Natural killer cell (primary cell): Measurements from ENCODE around the gene TBX5. TPM values are rescaled to one million over a fixed set of nuclear protein-coding genes. Genes with fewer than 3 reads are reported as not detected.

Experiments used
- ATAC-seq, 3 donors: fragments of 150-1000 bp in 2 of 3; fragments of 200-7000 bp in 1 of 3; cut with Tn5 transposase; 1 replicate in 1 of 3; 2 replicates in 2 of 3; pipeline ENCODE4 v1.10.0; 2021; ENCODE audit warnings: mild to moderate bottlenecking in 2 of 3, moderate library complexity in 2 of 3
- DNase-seq, 2 donors: peaks; one replicate each; pipeline versions ENCODE4 v3.0.0 to v3.0.0-alpha.2; 2013 to 2021; ENCODE audit warnings: mixed read lengths in 1 of 2
- H3K27ac ChIP-seq: one replicate; pipeline ENCODE4 v1.5.1; 2013; ENCODE audit warnings: mild to moderate bottlenecking, low read length
- H3K27me3 ChIP-seq: one replicate; pipeline ENCODE4 v1.6.1; 2013; ENCODE audit warnings: low read length; ENCODE audit not compliant: control insufficient read depth, insufficient read depth
- H3K36me3 ChIP-seq: one replicate; pipeline ENCODE4 v1.6.1; 2013; ENCODE audit warnings: low read length; ENCODE audit not compliant: control insufficient read depth, insufficient read depth
- H3K4me1 ChIP-seq: one replicate; pipeline ENCODE4 v1.6.1; 2013; ENCODE audit warnings: low read length; ENCODE audit not compliant: control insufficient read depth, insufficient read depth
- H3K4me3 ChIP-seq: one replicate; pipeline ENCODE4 v1.5.1; 2013; ENCODE audit warnings: low read length
- H3K9me3 ChIP-seq: one replicate; pipeline ENCODE4 v1.6.1; 2013; ENCODE audit warnings: low read length; ENCODE audit not compliant: control insufficient read depth, insufficient read depth
- H3K27ac Mint-ChIP-seq, 2 donors: one replicate each; pipeline ENCODE4 v1.8.0; 2022; ENCODE audit warnings: mild to moderate bottlenecking in 2 of 2, mixed read lengths in 2 of 2, moderate library complexity in 1 of 2
- H3K27me3 Mint-ChIP-seq, 2 donors: one replicate each; pipeline ENCODE4 v1.8.0; 2022; ENCODE audit warnings: low read depth in 2 of 2, mixed read lengths in 2 of 2
- H3K36me3 Mint-ChIP-seq: one replicate; pipeline ENCODE4 v1.8.0; 2022; ENCODE audit warnings: mixed read lengths
- H3K4me1 Mint-ChIP-seq, 2 donors: one replicate each; pipeline ENCODE4 v1.8.0; 2022; ENCODE audit warnings: mixed read lengths in 2 of 2
- H3K4me3 Mint-ChIP-seq: one replicate; pipeline ENCODE4 v1.8.0; 2022; ENCODE audit warnings: mild to moderate bottlenecking, moderate library complexity, mixed read lengths
- H3K9me3 Mint-ChIP-seq, 2 donors: one replicate each; pipeline ENCODE4 v1.8.0; 2022; ENCODE audit warnings: mixed read lengths in 2 of 2
- CTCF ChIP-seq: fragments of 200-600 bp; IDR thresholded peaks from one replicate; pipeline ENCODE4 v1.8.0; 2022; ENCODE audit warnings: antibody characterized with exemption
- WGBS: methylation state at CpG from one replicate; pipeline ENCODE4 v1.1.7; 2013; ENCODE audit warnings: missing lambda C conversion rate; ENCODE audit not compliant: insufficient coverage; 5-methylcytosine and 5-hydroxymethylcytosine counted together
- intact Hi-C: fragments of 100-400 bp; cut with micrococcal nuclease; formaldehyde crosslinking; loops from one replicate; pipeline ENCODE4 v1.14.2; 2022
- total RNA-seq, 4 donors: library from RNA; stranded (reverse); fragments of 120-200 nt in 1 of 4; gene quantifications; one replicate each; pipeline versions ENCODE4 v1.2.3 to v1.2.4, GENCODE V29; 2013 to 2022

TBX5 gene
- total RNA-seq, 3 donors from 2014 or later (not counting 1 experiment from before 2014, with no cell fraction given): not detected

DNA sequence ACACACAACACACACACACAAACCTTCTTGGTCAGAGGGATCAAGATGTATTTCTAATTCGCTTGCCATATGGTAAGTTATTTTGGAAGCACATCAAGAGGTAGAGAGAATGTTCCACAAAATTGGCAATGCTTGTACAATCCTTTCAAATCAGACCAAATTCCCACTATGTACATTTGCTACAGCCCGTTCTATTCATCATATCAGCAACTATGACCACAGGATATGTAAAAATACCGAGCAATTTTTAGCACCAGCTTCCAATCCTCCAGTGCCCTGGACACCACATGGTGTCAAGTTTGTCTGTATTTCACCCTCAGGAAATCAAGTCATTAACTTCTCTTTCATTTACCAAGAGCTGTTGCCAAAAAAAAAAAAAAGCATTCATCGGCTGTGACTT lies 21.2 kb downstream of the TBX5 start:
- no peak overlapping the region for H3K4me3 Mint-ChIP-seq
- H3K9me3 Mint-ChIP-seq: peaks cover 0 to 2% of the 10 kb centered on the region in 2 donors
- Histone ChIP-seq H3K36me3 (no peaks in the 10 kb centered on the region), H3K4me1 (no peaks in the 10 kb centered on the region), H3K27ac (no peak overlapping the region), H3K4me3 (no peak overlapping the region), H3K9me3 (no peaks in the 10 kb centered on the region), H3K27me3 (no peaks in the 10 kb centered on the region)
- H3K27ac Mint-ChIP-seq: no peak overlapping the region
- intact Hi-C loops: no loop called here
- TF ChIP-seq CTCF: no peak
- H3K27me3 Mint-ChIP-seq: peaks cover 9% of the 10 kb centered on the region in 2 donors
- H3K4me1 Mint-ChIP-seq: no peaks in the 10 kb centered on the region
- DNase-seq (no peak), ATAC-seq (no peak)
- H3K36me3 Mint-ChIP-seq: no peaks in the 10 kb centered on the region
- WGBS: 76% methylated on average over 4 of the region's 4 CpGs

DNA sequence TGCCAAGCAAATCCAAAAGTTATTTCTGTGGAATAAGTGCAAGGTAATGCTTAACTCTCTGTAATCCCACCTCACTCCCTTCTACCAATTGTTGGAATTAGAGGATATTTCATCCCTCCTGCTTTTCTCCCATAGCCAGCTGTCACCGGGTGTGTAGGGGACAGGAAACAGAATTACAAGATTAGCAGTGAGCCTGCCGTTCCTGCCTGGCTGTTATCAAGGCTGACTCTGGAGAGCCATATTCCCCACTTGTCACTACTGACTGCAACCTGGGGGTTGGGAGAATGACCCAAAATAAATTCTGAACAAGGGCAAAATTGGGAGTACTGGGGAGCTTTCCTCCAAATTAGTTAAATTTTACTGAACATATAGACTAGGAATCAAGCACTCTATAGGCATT lies 24.8 kb downstream of the TBX5 start:
- WGBS: 26% methylated on average over 2 of the region's 2 CpGs
- no peaks in the 10 kb centered on the region for H3K36me3 Mint-ChIP-seq

GRCh38 chr12:114371733-114372132 lies 34.2 kb downstream of the TBX5 start:
- no peak overlapping the region for H3K27ac Mint-ChIP-seq
- peaks cover 6 to 8% of the 10 kb centered on the region in 2 donors for H3K27me3 Mint-ChIP-seq

More for the DNA sequence above, 24.8 kb downstream of the TBX5 start:
- no peak for TF ChIP-seq CTCF
- H3K4me1 Mint-ChIP-seq: no peaks in the 10 kb centered on the region
- Histone ChIP-seq H3K4me3 (no peak overlapping the region), H3K4me1 (no peaks in the 10 kb centered on the region), H3K36me3 (no peaks in the 10 kb centered on the region), H3K27me3 (no peaks in the 10 kb centered on the region), H3K27ac (no peak overlapping the region), H3K9me3 (no peaks in the 10 kb centered on the region)
- peaks cover 10 to 11% of the 10 kb centered on the region in 2 donors for H3K27me3 Mint-ChIP-seq
- no peak for ATAC-seq
- H3K27ac Mint-ChIP-seq: no peak overlapping the region
- no peak overlapping the region for H3K4me3 Mint-ChIP-seq
- DNase-seq: no peak
- intact Hi-C loops: no loop called here
- H3K9me3 Mint-ChIP-seq: peaks cover 0 to 2% of the 10 kb centered on the region in 2 donors

More at GRCh38 chr12:114371733-114372132, 34.2 kb downstream of the TBX5 start:
- 53% methylated on average over 4 of the region's 7 CpGs for WGBS
- no peak for ATAC-seq
- Mint-ChIP-seq H3K4me3 (no peak overlapping the region), H3K4me1 (no peaks in the 10 kb centered on the region), H3K36me3 (no peaks in the 10 kb centered on the region), H3K9me3 (peaks cover 0 to 2% of the 10 kb centered on the region in 2 donors)
- H3K27me3 ChIP-seq: no peaks in the 10 kb centered on the region
- no peak overlapping the region for H3K27ac ChIP-seq
- H3K36me3 ChIP-seq: no peaks in the 10 kb centered on the region
- no peaks in the 10 kb centered on the region for H3K4me1 ChIP-seq
- intact Hi-C loops: no loop called here
- no peak overlapping the region for H3K4me3 ChIP-seq
- H3K9me3 ChIP-seq: no peaks in the 10 kb centered on the region
- no peak for TF ChIP-seq CTCF
- DNase-seq: no peak
